ENCODE measurements around the gene DTNB.
"Not testable (repeated sequence)": the region's sequence is repeated elsewhere in the genome, so short reads cannot be mapped to it uniquely, and the experiment has no call there.

The DTNB gene

GRCh38 chr2:25421289-25421688 lies 252.1 kb downstream of the DTNB start:
- peaks cover 12% of the 10 kb centered on the region for H3K36me3 ChIP-seq (ENCODE audit: insufficient read depth, low read depth, low read length)
- H3K27me3 ChIP-seq (ENCODE audit: insufficient read depth, low read length): no peaks in the 10 kb centered on the region
- no peak overlapping the region for H3K27ac ChIP-seq (ENCODE audit: low read length)
- no peak overlapping the region for H3K9ac ChIP-seq (ENCODE audit: low read depth, low read length)
- no peak overlapping the region for H3K4me3 ChIP-seq (ENCODE audit: low read length)
- no peaks in the 10 kb centered on the region for H3K9me3 ChIP-seq (ENCODE audit: insufficient read depth, low read depth, low read length)
- peaks cover 7% of the 10 kb centered on the region; the same call in 1 of the 2 replicates for H3K4me1 ChIP-seq (ENCODE audit: insufficient read depth, low read length)

GRCh38 chr2:25420820-25421237 lies 252.5 kb downstream of the DTNB start:
- no peaks in the 10 kb centered on the region for H3K9me3 ChIP-seq (ENCODE audit: insufficient read depth, low read depth, low read length)
- H3K27me3 ChIP-seq (ENCODE audit: insufficient read depth, low read length): no peaks in the 10 kb centered on the region
- H3K4me1 ChIP-seq (ENCODE audit: insufficient read depth, low read length): peaks cover 7% of the 10 kb centered on the region; the same call in 1 of the 2 replicates
- no peak overlapping the region for H3K9ac ChIP-seq (ENCODE audit: low read depth, low read length)
- no peak overlapping the region for H3K4me3 ChIP-seq (ENCODE audit: low read length)
- peaks cover 12% of the 10 kb centered on the region for H3K36me3 ChIP-seq (ENCODE audit: insufficient read depth, low read depth, low read length)
- no peak overlapping the region for H3K27ac ChIP-seq (ENCODE audit: low read length)

DNA sequence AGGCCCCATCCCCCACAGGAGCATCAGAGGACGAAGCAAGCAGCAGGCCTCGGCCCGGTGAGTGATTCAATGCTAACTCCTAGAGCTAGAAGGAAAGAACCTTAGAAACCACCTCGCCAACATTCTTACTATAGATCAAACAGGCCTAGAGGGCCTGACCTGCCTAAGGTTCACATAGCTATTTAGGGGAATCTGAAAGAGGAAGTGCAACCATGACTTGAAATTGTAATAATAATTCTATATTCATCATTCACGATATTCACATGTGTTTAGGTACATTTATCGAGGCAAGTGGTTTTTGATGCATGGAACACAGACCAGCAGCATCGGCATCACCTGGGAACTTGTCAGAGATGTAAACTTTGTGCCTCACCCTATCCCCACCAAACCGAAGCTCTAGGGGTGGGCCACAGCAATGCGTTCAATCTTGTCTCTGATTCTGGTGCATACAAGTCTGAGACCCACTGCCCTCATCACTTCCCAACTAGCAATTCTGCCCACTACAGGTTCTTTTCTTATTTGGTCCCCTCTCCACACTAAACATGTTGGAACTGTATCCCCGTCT lies 253.6 kb downstream of the DTNB start:
- Histone ChIP-seq H3K4me1 (ENCODE audit: insufficient read depth, low read length) (peaks cover 7% of the 10 kb centered on the region; the same call in 1 of the 2 replicates), H3K9ac (ENCODE audit: low read depth, low read length) (no peak overlapping the region), H3K27me3 (ENCODE audit: insufficient read depth, low read length) (no peaks in the 10 kb centered on the region), H3K27ac (ENCODE audit: low read length) (no peak overlapping the region), H3K9me3 (ENCODE audit: insufficient read depth, low read depth, low read length) (no peaks in the 10 kb centered on the region), H3K4me3 (ENCODE audit: low read length) (no peak overlapping the region), H3K36me3 (ENCODE audit: insufficient read depth, low read depth, low read length) (peaks cover 12% of the 10 kb centered on the region)

DNA sequence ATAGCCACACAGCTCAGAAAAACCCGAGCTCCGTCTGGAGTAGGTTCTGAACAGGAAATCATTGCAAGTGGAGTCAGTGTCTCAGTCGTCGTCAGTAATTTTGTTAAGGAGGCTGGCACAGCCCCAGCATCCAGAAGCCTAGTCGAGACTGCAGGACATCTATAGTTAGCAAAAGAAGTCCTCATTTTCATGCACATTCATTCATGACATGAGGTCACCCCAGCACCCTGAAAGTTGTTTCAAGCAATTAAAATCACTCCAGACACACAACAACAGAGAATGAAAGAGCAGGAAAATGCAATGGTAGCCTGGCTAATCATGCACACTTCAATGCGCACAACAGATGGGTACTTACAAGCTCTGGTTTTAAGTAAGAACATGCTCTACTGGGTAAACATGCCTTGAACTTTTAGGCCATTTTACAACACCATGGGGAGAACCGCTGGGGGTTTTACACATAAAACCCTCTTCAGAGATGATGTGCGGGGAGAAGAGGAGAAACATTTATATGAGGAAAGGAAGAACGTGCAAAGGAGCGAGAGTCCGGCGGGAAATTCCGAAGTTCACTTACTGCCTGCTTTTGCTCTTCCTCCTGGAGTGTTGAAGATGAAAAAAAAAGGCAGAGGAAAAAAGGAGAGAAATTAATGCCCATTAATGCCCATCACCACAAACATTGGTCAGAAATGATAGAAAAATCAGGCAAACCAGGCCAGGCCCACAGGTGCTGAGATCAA lies 254.3 kb downstream of the DTNB start:
- Histone ChIP-seq H3K9ac (ENCODE audit: low read depth, low read length) (no peak overlapping the region), H3K27ac (ENCODE audit: low read length) (no peak overlapping the region), H3K4me3 (ENCODE audit: low read length) (no peak overlapping the region), H3K9me3 (ENCODE audit: insufficient read depth, low read depth, low read length) (no peaks in the 10 kb centered on the region), H3K36me3 (ENCODE audit: insufficient read depth, low read depth, low read length) (peaks cover 12% of the 10 kb centered on the region), H3K4me1 (ENCODE audit: insufficient read depth, low read length) (peaks cover 7% of the 10 kb centered on the region; the same call in 1 of the 2 replicates), H3K27me3 (ENCODE audit: insufficient read depth, low read length) (no peaks in the 10 kb centered on the region)

DNA sequence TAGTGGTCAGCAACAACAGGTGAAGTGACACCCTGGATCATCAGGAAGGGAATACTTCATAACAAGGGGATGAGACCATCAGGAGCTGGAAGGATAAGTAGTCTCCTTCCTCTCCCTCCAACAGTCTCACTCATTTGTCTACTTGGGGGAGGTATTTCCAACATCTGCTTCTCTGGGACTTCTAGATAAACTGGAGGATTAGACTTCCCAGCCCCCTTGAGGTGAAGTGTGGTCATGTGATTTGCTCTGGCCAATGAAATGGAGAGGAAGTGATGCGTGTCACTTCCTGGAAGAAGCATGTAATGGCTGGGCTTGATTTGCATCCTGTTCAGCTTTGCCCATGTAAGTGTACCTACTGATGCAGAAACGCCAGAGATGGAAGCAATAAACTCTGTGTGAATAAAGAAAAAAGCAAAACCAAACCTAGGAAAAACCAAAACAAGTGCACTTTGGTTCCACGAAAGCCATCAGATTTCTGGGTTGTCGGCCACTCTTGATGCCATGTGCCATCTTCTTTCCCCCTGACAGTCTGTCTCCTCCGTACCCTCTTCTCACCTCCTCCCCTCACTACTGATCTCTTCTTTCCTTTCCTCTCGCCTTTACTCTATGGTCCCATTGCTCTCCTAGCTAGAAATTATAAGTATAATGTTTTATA lies 255.5 kb downstream of the DTNB start:
- Histone ChIP-seq H3K27me3 (ENCODE audit: insufficient read depth, low read length) (no peaks in the 10 kb centered on the region), H3K9me3 (ENCODE audit: insufficient read depth, low read depth, low read length) (no peaks in the 10 kb centered on the region), H3K4me3 (ENCODE audit: low read length) (no peak overlapping the region), H3K36me3 (ENCODE audit: insufficient read depth, low read depth, low read length) (peaks cover 12% of the 10 kb centered on the region), H3K9ac (ENCODE audit: low read depth, low read length) (no peak overlapping the region), H3K27ac (ENCODE audit: low read length) (no peak overlapping the region), H3K4me1 (ENCODE audit: insufficient read depth, low read length) (peaks cover 7% of the 10 kb centered on the region; the same call in 1 of the 2 replicates)

- H3K27ac ChIP-seq (ENCODE audit: low read length): no peak overlapping the region
- no peak overlapping the region for H3K4me3 ChIP-seq (ENCODE audit: low read length)
- H3K9me3 ChIP-seq (ENCODE audit: insufficient read depth, low read depth, low read length): no peaks in the 10 kb centered on the region
- peaks cover 12% of the 10 kb centered on the region for H3K36me3 ChIP-seq (ENCODE audit: insufficient read depth, low read depth, low read length)
- H3K4me1 ChIP-seq (ENCODE audit: insufficient read depth, low read length): peaks cover 7% of the 10 kb centered on the region; the same call in 1 of the 2 replicates
- H3K27me3 ChIP-seq (ENCODE audit: insufficient read depth, low read length): no peaks in the 10 kb centered on the region
- no peak overlapping the region for H3K9ac ChIP-seq (ENCODE audit: low read depth, low read length)
These were observed 256.7 kb downstream of the DTNB start for GRCh38 chr2:25416674-25417073.

GRCh38 chr2:25414781-25415180 lies 258.6 kb downstream of the DTNB start:
- no peak overlapping the region for H3K27ac ChIP-seq (ENCODE audit: low read length)
- no peaks in the 10 kb centered on the region for H3K9me3 ChIP-seq (ENCODE audit: insufficient read depth, low read depth, low read length)
- H3K36me3 ChIP-seq (ENCODE audit: insufficient read depth, low read depth, low read length): peaks cover 12% of the 10 kb centered on the region
- H3K4me3 ChIP-seq (ENCODE audit: low read length): no peak overlapping the region
- no peaks in the 10 kb centered on the region for H3K27me3 ChIP-seq (ENCODE audit: insufficient read depth, low read length)
- no peak overlapping the region for H3K9ac ChIP-seq (ENCODE audit: low read depth, low read length)
- H3K4me1 ChIP-seq (ENCODE audit: insufficient read depth, low read length): peaks cover 7% of the 10 kb centered on the region; the same call in 1 of the 2 replicates

DNA sequence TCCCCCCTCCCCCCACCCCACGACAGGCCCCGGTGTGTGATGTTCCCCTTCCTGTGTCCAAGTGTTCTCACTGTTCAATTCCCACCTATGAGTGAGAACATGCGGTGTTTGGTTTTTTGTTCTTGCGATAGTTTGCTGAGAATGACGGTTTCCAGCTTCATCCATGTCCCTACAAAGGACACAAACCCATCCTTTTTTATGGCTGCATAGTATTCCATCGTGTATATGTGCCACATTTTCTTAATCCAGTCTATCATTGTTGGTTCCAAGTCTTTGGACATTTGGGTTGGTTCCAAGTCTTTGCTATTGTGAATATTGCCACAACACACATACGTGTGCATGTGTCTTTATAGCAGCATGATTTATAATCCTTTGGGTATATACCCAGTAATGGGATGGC lies 260.0 kb downstream of the DTNB start:
- H3K9ac ChIP-seq (ENCODE audit: low read depth, low read length); H3K4me3 ChIP-seq (ENCODE audit: low read length); H3K27ac ChIP-seq (ENCODE audit: low read length); H3K27me3 ChIP-seq (ENCODE audit: insufficient read depth, low read length); H3K9me3 ChIP-seq (ENCODE audit: insufficient read depth, low read depth, low read length); H3K4me1 ChIP-seq (ENCODE audit: insufficient read depth, low read length); H3K36me3 ChIP-seq (ENCODE audit: insufficient read depth, low read depth, low read length): not testable (repeated sequence)

- Histone ChIP-seq H3K27ac (ENCODE audit: low read length) (no peak overlapping the region), H3K4me3 (ENCODE audit: low read length) (no peak overlapping the region), H3K4me1 (ENCODE audit: insufficient read depth, low read length) (no peaks in the 10 kb centered on the region)
These were observed 261.6 kb downstream of the DTNB start for GRCh38 chr2:25411753-25412152.

DNA sequence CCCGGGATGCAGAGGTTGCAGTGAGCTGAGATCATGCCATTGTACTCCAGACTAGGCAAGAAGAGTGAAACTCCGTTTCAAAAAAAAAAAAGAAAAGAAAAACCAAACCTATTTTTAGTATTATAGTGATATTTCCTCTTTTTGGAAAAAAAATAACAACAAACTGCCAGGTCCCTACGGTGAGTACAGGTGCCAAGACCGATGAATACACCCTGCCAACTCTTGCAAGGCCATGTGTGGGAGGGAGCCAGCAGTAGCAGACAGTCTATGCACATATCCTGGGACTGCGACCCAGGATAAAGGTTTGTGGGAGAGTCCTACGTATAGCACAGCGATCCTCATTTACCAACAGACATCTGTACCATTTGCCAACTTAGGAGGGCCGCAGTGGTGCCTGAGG lies 262.1 kb downstream of the DTNB start:
- no peaks in the 10 kb centered on the region for H3K4me1 ChIP-seq (ENCODE audit: insufficient read depth, low read length)
- H3K9ac ChIP-seq (ENCODE audit: low read depth, low read length): no peak overlapping the region
- H3K27ac ChIP-seq (ENCODE audit: low read length): no peak overlapping the region
- no peaks in the 10 kb centered on the region for H3K9me3 ChIP-seq (ENCODE audit: insufficient read depth, low read depth, low read length)
- no peaks in the 10 kb centered on the region for H3K36me3 ChIP-seq (ENCODE audit: insufficient read depth, low read depth, low read length)
- no peaks in the 10 kb centered on the region for H3K27me3 ChIP-seq (ENCODE audit: insufficient read depth, low read length)
- H3K4me3 ChIP-seq (ENCODE audit: low read length): no peak overlapping the region

More at GRCh38 chr2:25411753-25412152, 261.6 kb downstream of the DTNB start:
- Histone ChIP-seq H3K36me3 (ENCODE audit: insufficient read depth, low read depth, low read length) (no peaks in the 10 kb centered on the region), H3K27me3 (ENCODE audit: insufficient read depth, low read length) (no peaks in the 10 kb centered on the region), H3K9ac (ENCODE audit: low read depth, low read length) (no peak overlapping the region), H3K9me3 (ENCODE audit: insufficient read depth, low read depth, low read length) (no peaks in the 10 kb centered on the region)

- Histone ChIP-seq H3K9ac (ENCODE audit: low read depth, low read length) (no peak overlapping the region), H3K9me3 (ENCODE audit: insufficient read depth, low read depth, low read length) (no peaks in the 10 kb centered on the region), H3K36me3 (ENCODE audit: insufficient read depth, low read depth, low read length) (no peaks in the 10 kb centered on the region), H3K4me3 (ENCODE audit: low read length) (no peak overlapping the region), H3K4me1 (ENCODE audit: insufficient read depth, low read length) (no peaks in the 10 kb centered on the region), H3K27me3 (ENCODE audit: insufficient read depth, low read length) (no peaks in the 10 kb centered on the region), H3K27ac (ENCODE audit: low read length) (no peak overlapping the region)
These were observed 263.0 kb downstream of the DTNB start for GRCh38 chr2:25410370-25410769.

GRCh38 chr2:25409468-25409867 lies 263.9 kb downstream of the DTNB start:
- no peak overlapping the region for H3K9ac ChIP-seq (ENCODE audit: low read depth, low read length)
- no peak overlapping the region for H3K4me3 ChIP-seq (ENCODE audit: low read length)
- H3K27me3 ChIP-seq (ENCODE audit: insufficient read depth, low read length): no peaks in the 10 kb centered on the region
- no peaks in the 10 kb centered on the region for H3K36me3 ChIP-seq (ENCODE audit: insufficient read depth, low read depth, low read length)
- no peaks in the 10 kb centered on the region for H3K4me1 ChIP-seq (ENCODE audit: insufficient read depth, low read length)
- H3K27ac ChIP-seq (ENCODE audit: low read length): no peak overlapping the region
- no peaks in the 10 kb centered on the region for H3K9me3 ChIP-seq (ENCODE audit: insufficient read depth, low read depth, low read length)

Data from iPS-20b (cell line).